ENCODE results near the gene OXSR1.
"Not testable (repeated sequence)": the region's sequence is repeated elsewhere in the genome, so short reads cannot be mapped to it uniquely, and the experiment has no call there.

OXSR1 gene

DNA sequence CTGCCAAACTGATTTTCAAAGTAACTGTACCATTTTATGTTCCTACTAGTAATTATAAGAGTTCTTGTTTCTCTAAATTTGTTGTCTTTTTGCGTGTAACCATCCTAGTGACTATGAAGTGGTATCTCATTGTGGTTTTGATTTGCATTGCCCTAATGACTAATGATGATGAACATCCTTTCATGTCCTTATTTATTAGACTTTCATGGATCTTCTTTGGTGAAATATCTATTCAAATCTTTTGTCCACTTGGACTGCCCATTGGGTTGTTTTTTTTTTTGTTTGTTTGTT lies 3.6 kb downstream of the OXSR1 start:
- DNase-seq = no peak

DNA sequence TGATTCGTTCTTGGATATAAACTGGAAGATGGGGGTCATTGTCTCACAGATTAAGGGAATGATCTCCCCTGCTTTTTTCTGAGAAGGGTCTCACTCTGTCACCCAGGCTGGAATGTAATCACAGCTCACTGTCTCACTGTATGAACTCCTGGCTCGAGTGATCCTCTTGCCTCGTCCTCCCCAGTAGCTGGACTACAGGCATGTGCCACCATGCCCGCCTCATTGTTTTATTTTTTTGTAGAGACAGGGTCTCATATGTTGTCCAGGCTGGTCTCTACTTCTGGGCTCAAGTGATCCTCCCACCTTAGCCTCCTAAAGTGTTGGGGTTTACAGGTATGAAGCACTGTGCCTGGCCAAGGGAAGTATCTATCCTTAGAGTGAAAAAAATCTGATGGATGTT lies 5.4 kb downstream of the OXSR1 start:
- DNase-seq = no peak

GRCh38 chr3:38171622-38172021 lies 6.3 kb downstream of the OXSR1 start:
- DNase-seq = no peak

GRCh38 chr3:38173834-38174418 lies 8.6 kb downstream of the OXSR1 start:
- no peak for DNase-seq

GRCh38 chr3:38177181-38177580 lies 11.8 kb downstream of the OXSR1 start:
- DNase-seq = no peak

DNA sequence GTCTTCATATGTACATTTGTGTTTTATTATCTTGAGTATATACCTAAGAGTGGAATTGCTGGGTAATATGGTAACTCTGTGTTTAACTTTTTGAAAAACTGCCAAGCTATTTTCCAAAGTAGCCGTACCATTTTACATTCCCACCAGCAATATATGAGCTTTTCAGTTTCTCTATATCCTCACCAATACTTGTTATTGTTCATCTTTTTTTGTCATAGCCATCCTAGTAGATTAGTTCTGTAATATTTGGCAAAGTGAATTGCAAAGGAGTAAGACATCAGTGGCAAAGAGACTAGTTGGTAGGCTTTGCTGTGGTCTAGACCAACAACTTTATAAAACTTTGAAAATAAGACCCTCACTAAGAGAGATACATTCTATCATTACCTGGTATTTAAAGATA lies 21.4 kb downstream of the OXSR1 start:
- DNase-seq = no peak

DNA sequence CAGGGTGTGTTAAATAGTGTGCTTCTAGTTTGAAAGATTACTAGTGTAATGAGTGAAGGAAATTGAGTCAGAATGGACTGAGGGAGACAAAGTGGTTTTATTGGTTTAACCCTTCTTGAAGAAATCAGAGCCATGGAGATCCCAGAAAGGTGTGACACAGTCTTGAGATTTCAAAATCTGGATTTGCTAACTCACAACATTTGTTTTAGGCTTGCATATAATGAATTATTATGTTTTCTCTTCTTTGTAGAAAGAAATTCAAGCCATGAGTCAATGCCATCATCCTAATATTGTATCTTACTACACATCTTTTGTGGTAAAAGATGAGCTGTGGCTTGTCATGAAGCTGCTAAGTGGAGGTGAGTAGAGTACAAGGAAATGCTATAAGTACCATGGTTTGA lies 25.1 kb downstream of the OXSR1 start:
- no peak for DNase-seq

- not testable (repeated sequence) for DNase-seq
These were observed 37.6 kb downstream of the OXSR1 start for GRCh38 chr3:38202931-38203330.

GRCh38 chr3:38203690-38204089 lies 38.4 kb downstream of the OXSR1 start:
- no peak for DNase-seq

DNA sequence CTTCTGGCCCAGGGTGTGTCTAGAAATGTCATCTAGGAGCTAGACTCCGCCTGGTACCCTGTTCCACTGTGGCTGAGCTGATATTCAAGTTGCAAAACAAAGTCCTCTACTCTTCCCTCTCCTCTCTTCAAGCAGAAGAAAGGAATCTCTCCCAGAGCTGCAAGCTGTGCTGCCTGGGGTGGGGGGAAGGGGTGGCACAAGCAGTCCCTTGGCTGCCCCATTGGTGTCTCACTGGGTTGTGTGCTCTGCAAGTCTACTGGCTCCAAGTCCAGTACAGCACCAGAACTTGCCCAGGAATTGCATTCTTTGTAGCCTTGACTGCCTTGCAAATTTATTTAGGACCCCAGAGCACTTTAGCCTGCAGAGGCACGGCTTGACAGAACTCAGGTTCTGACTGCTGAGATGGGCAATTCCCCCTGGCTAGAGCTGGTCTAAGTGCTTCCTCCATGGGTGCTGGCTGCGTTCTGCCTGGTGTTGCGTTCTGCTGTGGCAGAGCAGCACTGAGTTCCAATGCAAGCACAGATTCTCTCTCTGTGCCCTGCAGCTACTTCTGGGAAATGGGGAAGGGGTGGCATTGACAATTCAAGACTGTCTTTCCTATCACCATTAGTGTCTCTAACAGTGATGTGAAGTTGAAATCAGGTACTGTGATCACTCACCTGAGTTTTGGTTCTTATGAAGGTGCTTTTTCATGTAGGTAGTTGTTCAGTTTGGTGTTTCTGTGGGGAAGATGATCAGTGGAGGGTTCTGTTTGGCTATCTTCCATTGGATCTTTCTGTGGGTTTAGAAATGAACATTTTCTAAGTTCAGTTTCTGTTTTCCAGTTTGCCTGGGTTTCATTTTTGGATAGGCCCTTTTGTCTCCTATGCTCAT lies 39.5 kb downstream of the OXSR1 start:
- DNase-seq = no peak

DNA sequence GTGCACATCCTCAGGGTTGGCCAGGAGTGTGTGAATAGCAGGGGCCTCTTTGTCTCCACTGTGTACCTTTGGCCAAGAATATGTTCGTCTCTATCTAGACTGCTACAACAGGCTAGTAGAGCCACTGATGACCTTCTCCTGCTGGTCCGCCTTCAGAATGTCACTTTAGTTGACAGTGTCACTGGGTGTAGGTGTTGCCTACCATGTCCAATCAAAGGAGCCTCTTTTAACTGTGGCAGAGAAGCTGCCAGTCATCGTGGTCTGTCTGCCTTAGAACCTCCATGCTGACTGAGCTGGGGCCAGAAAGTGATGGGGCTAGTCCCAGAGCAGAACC lies 40.1 kb downstream of the OXSR1 start:
- no peak for DNase-seq

DNA sequence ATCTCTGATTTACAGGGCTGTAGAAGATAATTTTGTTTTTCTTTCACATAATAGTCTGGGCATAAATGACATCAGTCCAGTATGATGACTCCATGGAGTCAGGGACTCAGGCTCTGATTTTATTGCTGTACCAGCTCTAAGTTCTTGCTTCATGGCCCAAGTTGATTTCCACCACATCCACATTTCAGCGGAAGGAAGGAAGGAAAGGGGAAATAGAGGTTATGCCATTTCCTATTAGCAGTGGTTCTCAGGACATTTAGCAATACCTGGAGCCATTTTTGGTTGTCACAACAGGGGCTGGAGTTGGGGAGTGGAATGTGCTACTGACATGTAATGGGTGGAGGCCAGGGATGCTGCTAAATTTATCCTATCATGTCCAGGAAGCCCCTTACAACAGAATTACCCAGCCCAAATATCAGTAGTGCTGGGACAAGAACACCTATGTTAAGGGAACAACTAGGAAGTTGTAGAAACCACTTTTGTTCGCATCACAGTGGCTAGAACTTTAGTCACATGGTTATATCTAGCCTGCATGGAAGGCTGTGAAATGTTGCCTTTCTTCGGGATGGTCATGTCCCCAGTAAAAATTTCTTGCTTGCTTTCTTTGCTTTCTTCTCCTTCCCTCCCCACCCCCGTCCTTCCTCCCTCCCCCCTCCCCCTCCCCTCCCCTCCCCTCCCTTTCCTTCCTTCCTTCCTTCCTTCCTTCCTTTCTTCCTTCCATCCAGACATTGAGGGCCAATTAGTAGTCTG lies 42.1 kb downstream of the OXSR1 start:
- DNase-seq = no peak

DNA sequence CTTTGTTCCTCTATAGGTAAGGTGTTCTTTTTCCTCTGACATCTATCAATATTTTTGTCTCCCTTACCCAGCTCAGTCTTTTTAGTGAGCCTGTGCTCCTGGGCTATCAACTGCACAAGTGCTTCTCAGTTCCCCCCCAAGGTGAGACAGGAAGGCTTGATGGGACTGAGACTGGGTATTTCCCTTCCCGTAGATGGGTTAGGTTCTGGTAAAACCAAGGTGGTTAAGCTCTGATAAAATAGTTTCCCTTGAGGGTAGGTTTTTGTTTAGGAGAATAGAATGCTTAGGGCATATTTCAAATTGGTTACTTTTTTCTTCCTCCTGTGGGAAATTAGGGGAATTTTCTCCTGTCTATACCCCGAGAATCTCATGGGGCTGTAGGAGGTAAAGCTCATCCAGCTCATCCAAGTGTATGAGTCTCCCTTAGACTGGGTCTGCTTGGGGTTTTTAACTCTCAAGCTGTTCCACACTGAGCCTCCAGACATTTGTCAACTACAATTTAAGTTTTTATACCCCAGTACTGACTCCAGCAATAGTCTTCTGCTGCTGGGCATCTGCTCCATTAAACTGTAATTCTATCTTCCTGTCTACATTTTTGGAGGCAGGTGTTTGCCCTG lies 44.9 kb downstream of the OXSR1 start:
- no peak for DNase-seq

GRCh38 chr3:38212141-38212540 lies 46.8 kb downstream of the OXSR1 start:
- no peak for DNase-seq

DNA sequence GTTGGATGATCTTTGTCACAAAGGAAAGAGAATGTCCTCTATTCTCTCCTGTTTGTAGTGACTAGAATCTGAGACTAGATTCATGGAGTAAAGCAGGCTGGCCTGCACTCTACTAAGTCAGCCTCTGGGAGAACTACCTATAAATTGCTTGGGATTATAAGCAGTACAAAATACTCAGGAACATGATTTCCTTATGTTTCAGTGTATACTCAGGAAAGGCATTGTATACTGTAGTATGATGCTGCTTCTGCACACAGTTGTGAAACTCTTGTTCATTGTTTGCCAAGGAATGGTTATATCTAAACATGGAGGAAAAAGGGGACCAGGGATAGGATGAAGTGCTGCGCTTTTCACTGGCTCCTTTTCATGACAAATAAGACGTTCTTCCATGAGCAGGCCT lies 49.2 kb downstream of the OXSR1 start:
- no peak for DNase-seq

GRCh38 chr3:38219609-38220197 lies 54.4 kb downstream of the OXSR1 start:
- no peak for DNase-seq

GRCh38 chr3:38221005-38221404 lies 55.7 kb downstream of the OXSR1 start:
- no peak for DNase-seq

- no peak for DNase-seq
These were observed 56.8 kb downstream of the OXSR1 start for GRCh38 chr3:38222032-38222634.

DNA sequence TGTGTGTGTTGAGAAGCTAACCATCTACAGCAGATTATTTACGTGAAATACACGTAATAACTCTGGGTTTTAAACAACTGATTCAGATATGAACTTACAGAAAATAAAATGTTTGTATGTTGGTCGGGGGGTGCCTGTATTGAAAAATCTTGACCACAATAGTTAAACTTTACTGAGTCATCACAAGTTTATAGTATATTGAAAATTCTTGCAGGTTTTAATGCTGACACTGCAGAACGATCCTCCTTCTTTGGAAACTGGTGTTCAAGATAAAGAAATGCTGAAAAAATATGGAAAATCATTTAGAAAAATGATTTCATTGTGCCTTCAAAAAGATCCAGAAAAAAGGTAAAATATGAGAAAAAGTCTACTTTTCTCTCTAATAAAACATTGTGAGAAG lies 59.0 kb downstream of the OXSR1 start:
- no peak for DNase-seq

GRCh38 chr3:38226273-38226672 lies 60.9 kb downstream of the OXSR1 start:
- DNase-seq = no peak

DNA sequence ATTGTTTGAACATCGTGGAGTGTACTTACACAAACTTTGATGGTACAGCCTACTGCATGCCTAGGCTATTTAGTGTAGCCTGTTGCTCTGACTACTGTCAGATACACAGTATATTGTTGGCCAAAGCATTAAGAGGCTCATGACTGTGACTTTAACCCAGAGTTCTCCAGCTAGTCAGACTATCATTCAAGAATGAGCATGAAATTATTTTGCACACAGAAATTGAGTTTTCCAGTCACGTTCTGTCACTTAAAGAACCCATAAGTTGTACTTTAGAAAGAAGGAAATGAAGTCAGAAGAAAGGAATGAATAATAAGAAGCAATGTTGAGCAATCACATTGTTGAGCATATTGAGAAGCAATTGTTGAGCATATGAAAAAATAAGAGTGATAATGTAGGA lies 62.7 kb downstream of the OXSR1 start:
- DNase-seq = no peak

DNA sequence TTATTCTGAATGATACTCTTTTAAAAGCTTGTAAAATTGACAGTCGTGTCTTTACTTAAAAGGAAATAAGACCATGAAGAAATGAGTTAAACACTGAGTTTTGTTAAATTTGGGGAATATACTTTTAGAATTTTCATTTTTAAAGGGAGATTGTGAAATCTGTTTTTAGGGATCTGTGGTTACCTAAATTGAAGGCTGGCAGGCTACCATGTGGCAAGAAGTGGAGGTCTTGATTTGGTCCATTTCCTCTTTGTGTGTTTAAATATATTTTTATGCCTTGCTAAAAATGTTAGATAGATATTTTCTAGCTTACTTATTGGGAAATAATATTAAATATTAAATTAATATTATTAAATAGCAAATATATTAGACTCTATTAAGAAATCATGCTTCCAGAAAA lies 63.7 kb downstream of the OXSR1 start:
- no peak for DNase-seq

GRCh38 chr3:38232701-38233100 lies 67.4 kb downstream of the OXSR1 start:
- no peak for DNase-seq
